Gastrocnemius medialis (tissue), 4 donors: ENCODE results near the gene PPFIA1. TPM values are rescaled to one million over a fixed set of nuclear protein-coding genes. Genes with fewer than 3 reads are reported as not detected.

Experiments
- ATAC-seq, 2 donors: fragments of 150-250 bp; one replicate each; pipeline ENCODE4 v1.9.1; 2016
- DNase-seq, 2 donors: peaks; one replicate each; pipeline ENCODE4 v3.0.0-alpha.2; 2019
- H3K27ac ChIP-seq, 4 donors: fragments of 200-600 bp; sonication (generic); 1 replicate in 1 of 4; 2 replicates in 3 of 4; pipeline ENCODE4 v1.5.1; 2016 to 2018; ENCODE audit warnings: mild to moderate bottlenecking in 2 of 4, moderate library complexity in 1 of 4
- H3K27me3 ChIP-seq, 3 donors: fragments of 200-600 bp; sonication (generic) in 2 of 3; 1 replicate in 1 of 3; 2 replicates in 2 of 3; pipeline versions ENCODE4 v1.5.1 to v1.6.0; 2016 to 2019; ENCODE audit warnings: mild to moderate bottlenecking in 1 of 3, moderate library complexity in 1 of 3
- H3K36me3 ChIP-seq, 2 donors: fragments of 200-600 bp; sonication (generic) in 1 of 2; one replicate each; pipeline ENCODE4 v1.5.1; 2017 to 2018
- H3K4me1 ChIP-seq, 2 donors: fragments of 200-600 bp; sonication (generic) in 1 of 2; one replicate each; pipeline ENCODE4 v1.5.1; 2016 to 2017; ENCODE audit warnings: mild to moderate bottlenecking in 2 of 2
- H3K4me3 ChIP-seq, 4 donors: fragments of 200-600 bp; sonication (generic) in 3 of 4; 1 replicate in 1 of 4; 2 replicates in 3 of 4; pipeline ENCODE4 v1.5.1; 2016 to 2019; ENCODE audit warnings: mild to moderate bottlenecking in 2 of 4
- H3K9me3 ChIP-seq, 3 donors: fragments of 200-600 bp; sonication (generic) in 2 of 3; 1 replicate in 1 of 3; 2 replicates in 2 of 3; pipeline ENCODE4 v1.5.1; 2016 to 2019
- CTCF ChIP-seq, 5 experiments: fragments of 450-650 bp in 3 of 5; fragments of 200-600 bp in 2 of 5; sonication (generic) in 2 of 5; IDR thresholded peaks in 4 of 5; conservative IDR thresholded peaks in 1 of 5; 1 replicate in 4 of 5; 2 replicates in 1 of 5; pipeline ENCODE4 v1.5.1; 2016 to 2019; ENCODE audit warnings: antibody characterized with exemption in 5 of 5, mild to moderate bottlenecking in 3 of 5, moderate library complexity in 3 of 5
- POLR2A ChIP-seq, 2 donors: fragments of 450-650 bp; IDR thresholded peaks; one replicate each; pipeline ENCODE4 v1.6.1; 2017; ENCODE audit warnings: antibody characterized with exemption in 2 of 2, mild to moderate bottlenecking in 2 of 2, moderate library complexity in 2 of 2
- in situ Hi-C, 4 donors: fragments of 200-750 bp; cut with MboI; loops; one replicate each; pipeline versions ENCODE4 v1.15.0 to v1.8.0; 2017; ENCODE audit warnings: low sequenced_read_pairs in 4 of 4
- intact Hi-C: fragments of 100-400 bp; cut with DNase I; formaldehyde crosslinking; loops from one replicate; pipeline ENCODE4 v1.15.1; 2023; ENCODE audit warnings: low total_unique reads
- total RNA-seq, 4 donors: library from RNA; depleted of rRNA; stranded (reverse); fragments of >200 nt; gene quantifications; one replicate each; pipeline versions ENCODE4 v1.1.0 to v1.2.3, GENCODE V29; 2016

Gene PPFIA1
- total RNA-seq, 4 donors from 2014 or later, result 36.3 to 90.6 (median 46.0) TPM

- Histone ChIP-seq H3K4me3 (no peak overlapping the region), H3K9me3 (no peaks in the 10 kb centered on the region), H3K27ac (no peak overlapping the region), H3K27me3 (no peaks in the 10 kb centered on the region), H3K36me3 (peaks cover 0 to 39% of the 10 kb centered on the region in 2 donors), H3K4me1 (no peaks in the 10 kb centered on the region)
- intact Hi-C loops (no loop called here), in situ Hi-C loops (no loop called here)
- no peak for DNase-seq
- ATAC-seq, result peak in 1 of 2 donors; percentile 36
- TF ChIP-seq POLR2A (IDR thresholded peaks at IDR 0.05), result no peak
- no peak for TF ChIP-seq CTCF (IDR thresholded peaks at IDR 0.05 in 4 of 5, conservative IDR thresholded peaks at IDR 0.05 in 1 of 5)
Observed at GRCh38 chr11:70371241-70371640, 100.8 kb downstream of the PPFIA1 start.

GRCh38 chr11:70372076-70372475 lies 101.6 kb downstream of the PPFIA1 start:
- TF ChIP-seq CTCF (IDR thresholded peaks at IDR 0.05 in 4 of 5, conservative IDR thresholded peaks at IDR 0.05 in 1 of 5) (no peak), POLR2A (IDR thresholded peaks at IDR 0.05) (no peak)
- in situ Hi-C loops (no loop called here), intact Hi-C loops (no loop called here)
- no peaks in the 10 kb centered on the region for H3K27me3 ChIP-seq
- no peak for DNase-seq
- H3K4me1 ChIP-seq, result no peaks in the 10 kb centered on the region
- no peaks in the 10 kb centered on the region for H3K9me3 ChIP-seq
- no peak overlapping the region for H3K4me3 ChIP-seq
- peaks cover 0 to 47% of the 10 kb centered on the region in 2 donors for H3K36me3 ChIP-seq
- no peak overlapping the region for H3K27ac ChIP-seq
- no peak for ATAC-seq

GRCh38 chr11:70376621-70377020 lies 106.1 kb downstream of the PPFIA1 start:
- in situ Hi-C loops, result no loop called here
- Histone ChIP-seq H3K9me3 (no peaks in the 10 kb centered on the region), H3K27me3 (no peaks in the 10 kb centered on the region), H3K36me3 (peaks cover 0 to 66% of the 10 kb centered on the region in 2 donors), H3K4me3 (no peak overlapping the region), H3K27ac (no peak overlapping the region), H3K4me1 (no peaks in the 10 kb centered on the region)
- ATAC-seq (no peak), DNase-seq (no peak)
- intact Hi-C loops, result no loop called here
- TF ChIP-seq POLR2A (IDR thresholded peaks at IDR 0.05), result no peak
- TF ChIP-seq CTCF (IDR thresholded peaks at IDR 0.05 in 4 of 5, conservative IDR thresholded peaks at IDR 0.05 in 1 of 5), result no peak

- Histone ChIP-seq H3K4me1 (peaks cover 0 to 4% of the 10 kb centered on the region in 2 donors), H3K27me3 (no peaks in the 10 kb centered on the region), H3K9me3 (no peaks in the 10 kb centered on the region), H3K4me3 (no peak overlapping the region), H3K27ac (no peak overlapping the region), H3K36me3 (peaks cover 0 to 60% of the 10 kb centered on the region in 2 donors)
- in situ Hi-C loops, result no loop called here
- TF ChIP-seq CTCF (IDR thresholded peaks at IDR 0.05 in 4 of 5, conservative IDR thresholded peaks at IDR 0.05 in 1 of 5) (no peak), POLR2A (IDR thresholded peaks at IDR 0.05) (no peak)
- DNase-seq (no peak), ATAC-seq (no peak)
- intact Hi-C loops, result no loop called here
Observed at GRCh38 chr11:70377645-70378044, 107.2 kb downstream of the PPFIA1 start.

GRCh38 chr11:70378506-70379134 lies 108.1 kb downstream of the PPFIA1 start:
- H3K4me3 ChIP-seq, result no peak overlapping the region
- intact Hi-C loops (no loop called here), in situ Hi-C loops (no loop called here)
- TF ChIP-seq CTCF (IDR thresholded peaks at IDR 0.05 in 4 of 5, conservative IDR thresholded peaks at IDR 0.05 in 1 of 5) (no peak), POLR2A (IDR thresholded peaks at IDR 0.05) (no peak)
- peaks cover 0 to 4% of the 10 kb centered on the region in 2 donors for H3K4me1 ChIP-seq
- H3K36me3 ChIP-seq, result peaks cover 0 to 55% of the 10 kb centered on the region in 2 donors
- no peaks in the 10 kb centered on the region for H3K27me3 ChIP-seq
- no peak for ATAC-seq
- DNase-seq, result no peak
- H3K27ac ChIP-seq, result no peak overlapping the region
- H3K9me3 ChIP-seq, result no peaks in the 10 kb centered on the region
